ENCODE data around the gene GPR146.

GRCh38 chr7:1021366-1021765 lies 23.0 kb upstream of the GPR146 start:
- TF ChIP-seq POLR2AphosphoS5 (IDR thresholded peaks at IDR 0.05; ENCODE audit: low read depth, low read length) (no peak), POLR2A (IDR thresholded peaks at IDR 0.05; ENCODE audit: low read depth, low read length) (no peak), SPI1 (IDR thresholded peaks at IDR 0.05; ENCODE audit: low read depth, low read length) (no peak)

Data from GM12891 (cell line).